Stomach (tissue), 4 donors: ENCODE data around the gene LY9.

Experiments used
- CTCF ChIP-seq, 7 experiments: fragments of 450-650 bp in 4 of 7; fragments of 200-600 bp in 3 of 7; sonication (generic) in 3 of 7; IDR thresholded peaks; one replicate each; pipeline ENCODE4 v1.5.1; 2016 to 2019; ENCODE audit warnings: antibody characterized with exemption in 7 of 7, control low read depth in 2 of 7, mild to moderate bottlenecking in 1 of 7
- POLR2A ChIP-seq, 4 donors: fragments of 450-650 bp; IDR thresholded peaks; one replicate each; pipeline ENCODE4 v1.6.1; 2016; ENCODE audit warnings: antibody characterized with exemption in 4 of 4, control low read depth in 2 of 4, mild to moderate bottlenecking in 1 of 4, moderate library complexity in 1 of 4

- TF ChIP-seq POLR2A (IDR thresholded peaks at IDR 0.05) (no peak), CTCF (IDR thresholded peaks at IDR 0.05) (no peak)
These were observed 6.0 kb upstream of the LY9 start for GRCh38 chr1:160789702-160790611.
